IMR-90 (cell line): Measurements from ENCODE around the gene LMNB1. TPM values are rescaled to one million over a fixed set of nuclear protein-coding genes. Genes with fewer than 3 reads are reported as not detected.
A peak's percentile ranks its signal among the peaks of the same experiment; 100 is the strongest.

Experiments used
- ATAC-seq: fragments of 200-7000 bp; cut with Tn5 transposase; 2 replicates; pipeline ENCODE4 v1.9.1; 2020; ENCODE audit warnings: low read depth, mild to moderate bottlenecking, moderate library complexity
- BruUV-seq: library from RNA; stranded (reverse); fragments of 400-500 nt; replicated peaks from 2 replicates; lab custom pipeline; 2021; lab: Mats Ljungman, UMichigan
- CTCF ChIA-PET: fragments of 300-600 bp; formaldehyde crosslinking; extraction: SDS; loops from one replicate; lab custom pipeline; 2021; ENCODE audit warnings: antibody characterized with exemption; lab: Yijun Ruan, JAX
- POLR2A ChIA-PET: fragments of 300-600 bp; sonication (Branson Sonifier 250); formaldehyde crosslinking; loops from one replicate; lab custom pipeline; 2022; ENCODE audit warnings: antibody characterized with exemption; ENCODE audit not compliant: unreplicated experiment; lab: Charles Lee
- DNase-seq: peaks from one replicate; pipeline ENCODE4 v3.0.0; 2013
- H2AFZ ChIP-seq: replicated peaks from 2 replicates; pipeline ENCODE3; 2013; ENCODE audit warnings: low read length, mild to moderate bottlenecking; ENCODE audit not compliant: poor library complexity
- H2AK5ac ChIP-seq: 2 replicates; pipeline ENCODE4 v1.6.1; 2013; ENCODE audit warnings: low read depth, low read length, inconsistent platforms
- H2AK9ac ChIP-seq: replicated peaks from 2 replicates; pipeline ENCODE3; 2013; ENCODE audit warnings: mild to moderate bottlenecking, low read depth, low read length, moderate library complexity; ENCODE audit not compliant: poor library complexity
- H2BK120ac ChIP-seq: 2 replicates; pipeline ENCODE4 v1.6.1; 2013; ENCODE audit warnings: low read depth, low read length, inconsistent platforms
- H2BK15ac ChIP-seq: 3 replicates; pipeline ENCODE4 v1.6.1; 2013; ENCODE audit warnings: low read depth, low read length, inconsistent platforms
- H2BK20ac ChIP-seq: 2 replicates; pipeline ENCODE4 v1.6.1; 2013; ENCODE audit warnings: low read depth, mild to moderate bottlenecking, inconsistent platforms, low read length, moderate library complexity
- H2BK5ac ChIP-seq: 2 replicates; pipeline ENCODE4 v1.6.1; 2013; ENCODE audit warnings: mild to moderate bottlenecking, low read depth, low read length, inconsistent platforms; ENCODE audit not compliant: poor library complexity, severe bottlenecking
- H3K14ac ChIP-seq: replicated peaks from 2 replicates; pipeline ENCODE4 v1.6.1; 2013; ENCODE audit warnings: low read depth, low read length, inconsistent platforms
- H3K18ac ChIP-seq: 2 replicates; pipeline ENCODE4 v1.6.1; 2013; ENCODE audit warnings: low read depth, low read length, control low read depth
- H3K23ac ChIP-seq: 2 replicates; pipeline ENCODE4 v1.6.1; 2013; ENCODE audit warnings: low read depth, low read length, inconsistent platforms
- H3K27ac ChIP-seq: 2 replicates; pipeline ENCODE4 v1.5.1; 2013; ENCODE audit warnings: mild to moderate bottlenecking, control low read depth, low read length; ENCODE audit not compliant: insufficient read depth
- H3K27me3 ChIP-seq: 2 replicates; pipeline ENCODE4 v1.6.1; 2013; ENCODE audit warnings: low read length; ENCODE audit not compliant: control insufficient read depth, insufficient read depth
- H3K36me3 ChIP-seq: 2 replicates; pipeline ENCODE4 v1.6.1; 2013; ENCODE audit warnings: low read length, mixed read lengths; ENCODE audit not compliant: control insufficient read depth, insufficient read depth
- H3K4ac ChIP-seq: 2 replicates; pipeline ENCODE4 v1.6.1; 2013; ENCODE audit warnings: low read depth, low read length, inconsistent platforms
- H3K4me1 ChIP-seq: 2 replicates; pipeline ENCODE4 v1.6.1; 2013; ENCODE audit warnings: low read length, mixed read lengths; ENCODE audit not compliant: control insufficient read depth, insufficient read depth
- H3K4me2 ChIP-seq: 2 replicates; pipeline ENCODE4 v1.6.1; 2013; ENCODE audit warnings: low read depth, mild to moderate bottlenecking, control low read depth, low read length, moderate library complexity
- H3K4me3 ChIP-seq: 2 replicates; pipeline ENCODE4 v1.5.1; 2013; ENCODE audit warnings: low read depth, mild to moderate bottlenecking, control low read depth, low read length, moderate library complexity; ENCODE audit not compliant: insufficient read depth
- H3K56ac ChIP-seq: 2 replicates; pipeline ENCODE4 v1.6.1; 2013; ENCODE audit warnings: low read length, inconsistent platforms; ENCODE audit not compliant: insufficient read depth; ENCODE audit errors: extremely low read depth
- H3K79me1 ChIP-seq, 2 experiments: 2 replicates each; pipeline ENCODE4 v1.6.1; 2013; ENCODE audit warnings: low read length in 2 of 2, inconsistent platforms in 1 of 2, low read depth in 1 of 2
- H3K9ac ChIP-seq: 2 replicates; pipeline ENCODE4 v1.6.1; 2013; ENCODE audit warnings: low read depth, low read length, control low read depth
- H3K9me1 ChIP-seq: 2 replicates; pipeline ENCODE4 v1.6.1; 2013; ENCODE audit warnings: low read length, inconsistent platforms; ENCODE audit not compliant: insufficient read depth
- H3K9me3 ChIP-seq: 2 replicates; pipeline ENCODE4 v1.6.1; 2013; ENCODE audit warnings: low read length; ENCODE audit not compliant: control insufficient read depth, insufficient read depth
- H4K20me1 ChIP-seq: 2 replicates; pipeline ENCODE4 v1.6.1; 2013; ENCODE audit warnings: low read length, inconsistent platforms; ENCODE audit not compliant: insufficient read depth
- H4K5ac ChIP-seq: 2 replicates; pipeline ENCODE4 v1.6.1; 2013; ENCODE audit warnings: mild to moderate bottlenecking, low read depth, low read length, control low read depth
- H4K8ac ChIP-seq, 2 experiments: 2 replicates each; pipeline ENCODE4 v1.6.1; 2013; ENCODE audit warnings: low read depth in 2 of 2, low read length in 2 of 2, control low read depth in 1 of 2, inconsistent platforms in 1 of 2
- H4K91ac ChIP-seq: 2 replicates; pipeline ENCODE4 v1.6.1; 2013; ENCODE audit warnings: low read depth, low read length, inconsistent platforms; ENCODE audit not compliant: insufficient read depth
- BHLHE40 ChIP-seq: fragments of 150-350 bp; IDR thresholded peaks from 2 replicates; pipeline ENCODE4 v1.6.1; 2016; ENCODE audit warnings: mild to moderate bottlenecking, low read depth, low read length
- CEBPB ChIP-seq: IDR thresholded peaks from 2 replicates; pipeline ENCODE4 v1.6.1; 2012; ENCODE audit warnings: low read depth, low read length, improper control_type of control experiment
- MAZ ChIP-seq: IDR thresholded peaks from 2 replicates; pipeline ENCODE4 v1.6.1; 2012; ENCODE audit warnings: low read depth, mild to moderate bottlenecking, low read length, improper control_type of control experiment, moderate library complexity, borderline replicate concordance
- MXI1 ChIP-seq: IDR thresholded peaks from 2 replicates; pipeline ENCODE4 v1.6.1; 2012; ENCODE audit warnings: low read depth, mild to moderate bottlenecking, low read length, moderate library complexity, borderline replicate concordance
- POLR2A ChIP-seq: IDR thresholded peaks from 2 replicates; pipeline ENCODE4 v1.6.1; 2012; ENCODE audit warnings: mild to moderate bottlenecking, low read depth, low read length
- USF2 ChIP-seq: fragments of 150-350 bp; IDR thresholded peaks from 2 replicates; pipeline ENCODE4 v1.6.1; 2017; ENCODE audit warnings: mild to moderate bottlenecking, antibody characterized with exemption, low read length, low read depth
- WGBS, 2 experiments: methylation state at CpG; one replicate each; pipeline versions ENCODE4 v1.1.5 to v1.1.7; 2013; ENCODE audit warnings: missing lambda C conversion rate in 2 of 2; ENCODE audit not compliant: insufficient read length in 1 of 2; ENCODE audit errors: extremely low coverage in 2 of 2; 5-methylcytosine and 5-hydroxymethylcytosine counted together
- dilution Hi-C: fragments of 300-500 bp; cut with HindIII; formaldehyde crosslinking; loops from one replicate; pipeline ENCODE4 v1.14.3; 2018; ENCODE audit warnings: low sequenced_read_pairs; ENCODE audit not compliant: unreplicated experiment
- in situ Hi-C: fragments of 300-500 bp; cut with MboI; formaldehyde crosslinking; loops from 3 replicates; pipeline ENCODE4 v1.14.3; 2019; ENCODE audit warnings: low sequenced_read_pairs, inconsistent platforms, mixed read lengths
- intact Hi-C: fragments of 100-400 bp; cut with micrococcal nuclease; formaldehyde crosslinking; loops from 2 replicates; pipeline ENCODE4 v1.10.0; 2022
- polyA plus RNA-seq, 3 experiments: library from polyadenylated mRNA; depleted of rRNA; stranded (reverse); fragments of >200 nt; gene quantifications; 2 replicates each; pipeline ENCODE4 v1.2.3, GENCODE V29; 2012; ENCODE audit warnings: low replicate concordance in 1 of 3
- total RNA-seq: library from RNA; depleted of rRNA; stranded (reverse); fragments of >200 nt; gene quantifications from 2 replicates; pipeline ENCODE4 v1.2.3, GENCODE V29; 2012

The LMNB1 gene
- total and polyA plus RNA-seq, 2 of the 4 experiments (the other 2 are of a cell fraction): 36.0 to 53.6 TPM

GRCh38 chr5:126736141-126736540 is 40.8 kb upstream of the LMNB1 start:
- Histone ChIP-seq H3K9me3 (no peaks in the 10 kb centered on the region), H2AFZ (peak overlapping the region; percentile 33), H3K9ac (no peak overlapping the region), H3K4me3 (no peak overlapping the region), H3K9me1 (no peaks in the 10 kb centered on the region), H4K5ac (no peak overlapping the region), H2AK9ac (no peak overlapping the region), H2BK5ac (no peak overlapping the region), H3K4ac (no peak overlapping the region), H4K20me1 (no peaks in the 10 kb centered on the region), H3K18ac (no peak overlapping the region), H3K79me1 (no peaks in the 10 kb centered on the region), H3K23ac (no peak overlapping the region), H3K27ac (no peak overlapping the region), H2BK20ac (no peak overlapping the region), H3K4me1 (no peaks in the 10 kb centered on the region; the same call in 1 of the 2 replicates), H3K14ac (no peak overlapping the region), H3K27me3 (peaks cover 2% of the 10 kb centered on the region), H2BK120ac (no peak overlapping the region), H2BK15ac (no peak overlapping the region), H3K4me2 (no peak overlapping the region), H2AK5ac (no peak overlapping the region), H4K91ac (no peak overlapping the region), H3K36me3 (no peaks in the 10 kb centered on the region), H3K56ac (no peak overlapping the region), H4K8ac (no peak overlapping the region)
- CTCF ChIA-PET: no interaction called here
- intact Hi-C loops: no loop called here
- DNase-seq (peak; percentile 4), ATAC-seq (no peak)
- WGBS, 2 experiments: no CpG with 5 or more reads among the region's 3 CpGs
- BruUV-seq: no TSS peak
- in situ Hi-C loops: no loop called here
- TF ChIP-seq USF2 (no peak), MAZ (no peak), CEBPB (no peak), POLR2A (no peak), MXI1 (no peak), BHLHE40 (no peak)
- dilution Hi-C loops: no loop called here
- POLR2A ChIA-PET: no interaction called here
